ENCODE data around the gene ATP13A5.

The ATP13A5 gene

GRCh38 chr3:193347521-193348501, 30.7 kb downstream of the ATP13A5 start:
- no peak for FAIRE-seq

GRCh38 chr3:193346259-193346658, 32.3 kb downstream of the ATP13A5 start:
- FAIRE-seq, result no peak

DNA sequence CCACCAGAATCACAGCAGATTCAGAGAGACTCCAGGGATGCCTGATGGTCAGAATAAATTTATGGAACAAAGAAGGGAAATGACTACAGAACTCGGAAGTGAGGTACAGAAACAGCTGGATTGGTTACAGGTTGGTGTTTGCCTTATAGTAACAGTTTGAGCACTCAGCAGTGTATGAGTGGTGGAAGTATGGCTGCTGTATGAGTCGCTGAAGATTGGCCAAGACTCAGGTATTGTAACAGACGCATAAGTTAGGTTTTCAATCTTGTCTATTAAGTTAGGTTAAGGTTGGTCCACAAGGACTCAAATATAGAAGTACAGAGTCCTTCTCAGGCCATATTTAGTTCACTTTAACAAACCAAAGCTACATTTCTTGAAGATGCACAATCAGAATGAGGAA, 33.1 kb downstream of the ATP13A5 start:
- no peak for FAIRE-seq

- no peak for FAIRE-seq
Measured at GRCh38 chr3:193344486-193344885, 34.1 kb downstream of the ATP13A5 start.

DNA sequence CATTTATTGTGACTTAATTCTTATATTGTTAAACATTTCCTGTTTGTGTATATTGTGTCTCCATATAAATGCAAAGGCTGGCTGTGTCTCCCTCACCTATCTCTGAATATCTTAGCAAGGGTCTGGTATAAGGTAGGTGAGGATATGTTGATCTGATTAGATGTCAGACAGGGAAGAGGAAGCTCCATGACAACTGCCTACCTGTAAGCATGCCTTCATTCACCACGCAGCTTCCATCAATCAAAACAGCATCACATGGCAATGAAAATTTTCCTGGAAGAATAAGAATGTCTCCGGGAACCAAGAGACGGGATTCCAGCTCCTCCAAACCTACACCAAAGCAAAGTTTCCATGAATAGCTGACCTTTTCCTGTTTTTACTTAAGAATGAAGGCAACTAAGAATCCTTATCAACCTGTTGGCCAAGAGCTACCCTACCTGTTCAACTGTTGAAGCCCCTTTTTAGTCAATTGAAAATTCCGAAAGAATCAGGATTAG, 34.8 kb downstream of the ATP13A5 start:
- FAIRE-seq, result no peak

- no peak for FAIRE-seq
Measured at GRCh38 chr3:193342551-193342950, 36.0 kb downstream of the ATP13A5 start.

GRCh38 chr3:193335031-193335430, 43.5 kb downstream of the ATP13A5 start:
- no peak for FAIRE-seq

DNA sequence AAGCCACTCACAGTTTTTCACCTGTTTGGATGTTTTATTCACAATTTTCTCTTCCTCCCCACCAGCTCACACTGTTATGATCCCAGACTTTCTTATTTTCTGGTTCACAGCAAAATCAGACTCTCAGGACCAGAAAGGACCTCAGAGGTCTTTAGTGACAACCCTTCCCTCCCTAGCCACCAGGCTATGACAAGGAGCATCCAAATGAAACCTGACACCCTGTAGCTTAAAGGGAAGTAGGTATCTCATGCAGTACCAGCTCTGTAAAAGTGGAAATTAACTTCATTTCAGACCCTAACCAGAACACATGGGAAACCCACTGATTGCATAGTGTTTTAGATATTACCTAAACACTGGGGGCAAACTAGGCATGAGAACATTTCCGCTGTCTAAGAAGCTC, 45.3 kb downstream of the ATP13A5 start:
- FAIRE-seq, result no peak

DNA sequence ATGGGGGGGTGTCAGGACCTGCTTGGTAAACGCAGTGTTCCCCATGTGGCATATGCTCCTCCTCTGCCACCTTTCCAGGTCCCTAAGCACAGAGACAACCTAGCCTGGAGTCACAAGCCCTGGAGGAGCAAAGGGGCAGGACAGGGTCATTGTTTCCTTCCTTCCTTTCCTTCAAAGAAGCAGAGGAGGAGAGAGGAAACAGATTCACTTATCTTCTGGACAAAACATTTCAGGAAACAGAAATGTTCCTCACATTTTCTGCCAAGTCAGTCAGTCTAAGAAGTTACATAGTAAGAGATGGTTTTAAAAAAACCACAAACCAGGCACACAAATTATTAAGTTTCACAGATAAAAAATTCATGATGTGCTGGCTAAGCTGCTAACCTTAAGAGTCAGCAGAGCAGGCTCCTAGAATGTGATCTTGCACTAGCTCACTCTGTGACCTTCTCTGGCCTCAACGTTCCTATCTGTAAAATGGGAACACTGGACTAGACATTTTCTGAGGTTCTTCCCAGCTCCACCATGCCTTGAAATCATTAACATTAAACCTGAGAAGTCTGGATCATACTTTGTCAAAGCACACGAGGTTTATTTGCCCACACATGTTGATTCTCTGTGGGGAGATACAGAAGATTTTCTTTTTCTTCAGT, 47.9 kb downstream of the ATP13A5 start:
- FAIRE-seq, result no peak

DNA sequence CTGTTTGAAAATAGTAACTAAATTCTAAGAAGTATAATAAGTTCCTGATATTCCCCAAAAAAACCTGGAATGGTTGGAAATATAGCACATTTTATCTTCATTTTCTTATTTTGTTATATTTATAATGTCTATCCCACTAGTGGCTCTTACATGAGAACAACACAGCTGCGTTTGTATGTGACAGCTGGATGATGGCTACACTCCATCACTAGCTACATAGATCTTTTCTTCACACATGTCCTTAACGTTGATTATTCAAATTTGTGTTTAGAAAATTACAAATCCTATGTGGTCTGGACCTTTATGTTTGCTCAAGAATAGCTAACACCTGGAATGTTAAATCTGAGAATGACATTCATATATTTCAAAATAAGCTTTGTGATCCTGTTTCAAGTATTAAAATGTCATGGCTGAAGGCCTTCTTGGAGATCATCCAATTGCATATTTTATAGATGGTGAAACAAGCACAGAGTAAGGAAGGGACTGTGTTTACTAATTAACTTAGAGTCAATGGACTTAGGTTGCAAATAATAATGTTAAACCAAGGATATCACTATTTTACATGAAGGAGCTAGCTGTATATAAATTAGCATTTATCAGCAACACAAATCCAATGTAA, 60.8 kb downstream of the ATP13A5 start:
- FAIRE-seq, result no peak

DNA sequence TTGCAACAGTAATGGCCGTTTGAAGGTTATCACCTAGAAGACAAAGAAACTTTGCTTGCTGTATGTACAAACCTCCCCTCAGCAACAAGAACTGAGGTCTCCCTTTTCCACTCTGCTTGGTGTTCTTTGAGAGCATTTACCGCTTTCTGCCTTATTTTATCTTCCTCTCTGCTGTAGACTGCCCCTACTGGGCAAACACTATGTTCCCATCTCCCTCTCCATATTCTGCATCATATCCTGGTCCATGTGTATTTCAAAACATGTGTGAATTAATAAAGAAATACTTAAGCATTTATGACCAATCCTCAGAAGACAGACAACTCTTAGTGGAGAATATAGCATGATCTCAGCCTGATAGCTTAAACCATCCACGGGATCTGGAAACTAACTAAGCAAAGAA, 64.4 kb downstream of the ATP13A5 start:
- FAIRE-seq, result no peak

DNA sequence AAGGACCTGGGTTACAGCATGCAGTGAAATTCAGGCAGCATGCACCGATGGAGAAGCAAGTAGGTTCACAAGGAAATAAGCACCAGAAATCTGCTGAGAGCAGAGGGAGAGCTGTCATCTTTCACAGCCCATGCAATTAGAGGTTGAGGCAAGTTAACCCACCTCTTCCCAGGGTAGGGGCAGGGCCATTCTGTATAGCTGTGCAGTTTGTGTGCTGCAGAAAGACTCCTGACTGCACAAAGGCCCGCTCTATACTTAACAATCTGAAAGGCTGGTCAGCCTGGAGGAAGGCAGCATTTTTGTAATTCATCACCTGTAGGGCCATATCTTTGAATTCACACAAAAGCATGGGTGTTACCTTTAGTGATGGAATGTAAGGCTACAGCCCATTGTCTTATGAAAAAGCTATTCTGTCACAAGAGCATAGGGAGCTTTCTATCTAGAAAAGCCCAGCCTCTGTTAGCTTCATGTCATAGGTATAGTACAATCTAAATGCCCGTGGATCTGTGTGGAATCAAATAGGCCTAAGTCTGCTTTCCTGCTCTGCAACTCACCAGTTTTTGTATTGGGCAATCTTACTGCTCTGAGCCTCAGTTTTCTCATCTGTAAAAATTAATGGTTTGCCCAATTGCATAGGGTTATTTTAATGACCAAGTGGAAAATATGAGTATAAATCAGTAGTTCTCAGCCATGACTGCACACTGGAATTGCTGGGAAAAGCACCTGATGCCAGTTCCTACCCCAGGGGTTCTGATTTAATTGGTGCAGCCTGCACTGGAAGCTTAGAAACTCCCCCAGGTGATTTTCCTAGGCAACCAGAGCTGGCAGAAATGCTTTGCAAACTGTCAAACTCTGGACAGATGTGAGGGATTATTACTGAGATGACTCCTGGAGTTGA, 65.2 kb downstream of the ATP13A5 start:
- no peak for FAIRE-seq

DNA sequence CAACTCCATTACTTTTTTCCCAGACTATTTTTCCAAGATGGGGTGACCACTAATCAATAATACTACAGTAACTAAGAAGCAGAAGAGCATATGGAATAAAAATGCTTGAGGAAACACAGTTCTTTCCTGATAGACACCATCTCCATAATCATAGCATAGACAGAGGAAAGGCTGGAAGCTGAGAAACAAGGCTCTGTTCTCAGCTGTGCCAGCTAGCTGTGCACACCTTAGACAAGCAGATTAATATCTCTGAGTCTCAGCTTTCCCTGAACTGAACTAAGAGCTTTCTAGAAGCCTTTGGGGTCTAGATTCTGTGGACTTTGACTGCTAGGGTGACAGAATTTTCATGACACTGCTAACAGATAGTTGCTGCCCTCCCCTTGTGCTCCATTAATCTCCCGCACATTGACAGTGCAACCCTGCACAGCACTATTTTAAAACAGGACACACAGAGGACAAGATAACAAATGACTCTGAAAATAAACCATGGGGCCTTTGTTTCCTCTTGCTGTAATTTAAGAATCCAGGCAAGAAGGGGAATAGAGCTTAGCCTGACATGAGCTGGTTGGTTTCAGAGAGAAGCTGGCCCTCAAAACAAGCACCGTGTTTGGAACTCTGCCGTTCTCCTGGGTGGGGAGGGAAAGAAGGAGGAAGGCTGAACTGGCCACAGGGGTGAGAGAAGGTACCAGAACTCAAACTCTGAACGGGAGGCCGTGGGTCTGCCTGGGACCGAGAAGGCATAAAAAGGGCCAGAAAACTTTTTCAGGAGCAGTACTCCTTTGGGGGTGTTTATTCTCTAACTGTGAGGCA, 67.4 kb downstream of the ATP13A5 start:
- FAIRE-seq, result no peak

DNA sequence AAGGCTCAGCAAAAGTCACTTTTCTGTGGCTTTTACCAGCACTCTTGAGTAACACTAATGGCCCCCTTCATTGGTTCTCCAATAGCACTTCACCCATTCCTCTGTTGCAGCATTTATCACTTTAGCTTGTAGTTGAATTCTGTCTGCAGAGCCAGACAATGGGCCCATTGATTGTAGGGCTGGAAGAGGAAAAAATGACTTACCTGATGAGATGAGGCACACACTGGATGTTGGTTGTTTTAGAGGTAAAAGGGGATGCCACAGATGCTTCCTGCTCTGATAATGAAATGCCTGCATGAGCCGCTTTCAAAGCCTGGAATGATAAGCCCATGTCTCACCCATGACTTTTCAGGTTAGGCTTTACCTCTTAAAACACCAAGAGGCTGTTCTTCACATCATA, 73.2 kb downstream of the ATP13A5 start:
- FAIRE-seq, result no peak

DNA sequence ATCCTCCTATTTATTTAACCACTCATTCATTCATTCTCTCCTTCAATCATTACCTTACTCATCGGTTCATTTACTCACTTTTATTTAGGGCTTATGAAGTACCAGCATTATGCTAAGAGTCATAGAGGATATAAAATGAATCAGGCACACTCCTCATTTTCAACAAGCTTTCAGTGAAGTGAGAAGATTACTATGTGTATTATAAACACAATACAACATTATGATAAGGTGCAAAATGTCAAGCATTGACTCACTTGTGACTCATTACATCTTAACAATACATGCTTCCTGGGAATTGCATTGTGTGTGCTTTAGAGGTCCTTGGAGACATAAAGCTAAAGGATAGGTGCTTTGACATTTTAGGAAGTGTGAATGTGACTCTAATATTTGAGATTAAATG, 77.1 kb downstream of the ATP13A5 start:
- no peak for FAIRE-seq

DNA sequence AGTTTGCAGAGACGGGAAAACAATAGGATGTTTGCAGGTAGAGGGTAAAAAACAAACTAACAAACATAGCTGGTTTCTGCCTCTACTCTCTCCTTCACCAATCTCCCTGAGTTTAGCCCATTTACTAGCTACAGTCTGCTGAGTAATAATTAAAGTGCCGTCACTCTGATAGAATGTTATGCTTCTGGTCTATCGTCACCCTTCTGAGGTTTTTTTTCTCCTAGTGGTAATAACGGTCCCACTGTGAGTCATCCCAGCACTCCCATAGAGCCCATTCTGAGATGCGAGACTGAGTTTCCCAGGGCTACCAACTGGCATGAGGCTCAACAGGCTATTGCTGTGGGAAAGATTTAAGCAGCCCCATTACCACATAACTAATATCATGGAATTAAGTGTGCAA, 81.1 kb downstream of the ATP13A5 start:
- no peak for FAIRE-seq

GRCh38 chr3:193295985-193296384, 82.6 kb downstream of the ATP13A5 start:
- FAIRE-seq, result no peak

DNA sequence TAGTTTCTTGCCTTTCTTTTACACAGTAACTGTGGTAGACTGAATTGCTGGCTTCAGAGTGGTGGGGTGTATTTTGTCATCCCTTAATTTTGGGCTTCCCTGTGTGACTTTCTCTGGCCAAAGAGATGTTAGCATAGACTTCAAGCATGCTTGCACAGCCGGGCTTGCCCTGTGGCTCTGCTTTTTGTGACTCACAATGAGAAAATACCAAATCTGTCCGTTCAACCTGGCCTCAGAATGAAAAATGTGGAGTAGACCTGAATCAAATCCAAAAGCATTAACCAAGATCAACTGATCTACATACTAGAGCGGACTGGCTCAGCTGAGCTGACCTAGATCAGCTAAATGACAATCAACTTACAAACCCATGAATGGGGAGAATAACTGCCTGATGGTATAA, 86.2 kb downstream of the ATP13A5 start:
- FAIRE-seq, result no peak

DNA sequence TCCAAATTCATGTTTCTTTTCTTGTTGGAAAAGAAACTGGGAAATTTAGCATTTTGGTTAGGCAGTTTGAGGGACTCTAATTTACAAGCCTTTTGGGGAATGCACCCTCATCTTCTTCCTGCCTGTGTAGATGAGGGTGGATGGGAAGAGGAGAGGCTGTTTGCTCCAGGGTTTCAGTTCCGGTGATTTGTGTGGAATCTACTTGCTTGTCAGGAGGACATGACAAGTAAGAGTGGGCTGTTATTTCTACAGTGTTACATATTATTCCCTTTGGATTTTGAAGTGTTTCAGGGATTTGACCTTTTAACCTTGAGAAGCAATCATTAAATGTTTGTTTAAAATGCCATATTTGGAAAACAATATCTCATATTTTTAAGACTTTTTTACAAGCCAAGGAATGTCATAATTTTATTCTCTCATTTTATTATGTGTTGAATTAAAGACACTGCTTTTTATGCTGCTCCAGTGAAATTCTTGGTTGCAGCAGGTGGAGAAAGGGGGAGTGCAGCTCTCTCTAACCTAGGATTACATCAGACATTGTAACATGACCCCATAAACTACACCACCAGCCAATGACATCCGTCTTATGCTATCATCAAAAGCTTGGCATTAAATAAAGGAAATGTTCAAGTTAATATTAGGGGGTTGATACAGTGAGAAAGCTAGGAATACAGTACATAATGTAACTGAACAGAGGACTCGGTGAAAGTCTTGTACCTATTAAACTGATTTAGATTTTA, 107.3 kb downstream of the ATP13A5 start:
- FAIRE-seq, result no peak

DNA sequence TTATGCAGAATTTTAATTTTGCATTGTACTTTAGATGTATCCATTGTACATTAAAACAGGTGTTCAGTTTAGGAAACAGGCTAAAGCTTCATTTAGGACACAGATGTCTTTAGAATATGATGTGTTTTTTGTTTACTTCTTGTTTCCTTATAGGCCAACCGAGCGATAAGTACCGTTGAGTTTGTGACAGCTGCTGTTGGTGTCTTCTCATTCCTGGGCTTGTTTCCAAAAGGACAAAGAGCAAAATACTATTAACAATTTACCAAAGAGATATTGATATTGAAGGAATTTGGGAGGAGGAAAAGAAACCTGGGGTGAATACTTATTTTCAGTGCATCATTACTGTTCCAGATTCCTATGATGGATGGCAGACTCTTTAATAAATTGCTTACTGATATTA, 108.1 kb downstream of the ATP13A5 start:
- no peak for FAIRE-seq
